NCI-H1092 treated with DMSO at 0.1 percent for 48 hours (cell line): ENCODE measurements around the gene CEACAM18.
A peak's percentile ranks its signal among the peaks of the same experiment; 100 is the strongest.
"Not testable (repeated sequence)": the region's sequence is repeated elsewhere in the genome, so short reads cannot be mapped to it uniquely, and the experiment has no call there.

Source experiments
- DNase-seq: peaks from one replicate; lab custom pipeline; 2025; lab: John Stamatoyannopoulos, UW

CEACAM18 gene

DNA sequence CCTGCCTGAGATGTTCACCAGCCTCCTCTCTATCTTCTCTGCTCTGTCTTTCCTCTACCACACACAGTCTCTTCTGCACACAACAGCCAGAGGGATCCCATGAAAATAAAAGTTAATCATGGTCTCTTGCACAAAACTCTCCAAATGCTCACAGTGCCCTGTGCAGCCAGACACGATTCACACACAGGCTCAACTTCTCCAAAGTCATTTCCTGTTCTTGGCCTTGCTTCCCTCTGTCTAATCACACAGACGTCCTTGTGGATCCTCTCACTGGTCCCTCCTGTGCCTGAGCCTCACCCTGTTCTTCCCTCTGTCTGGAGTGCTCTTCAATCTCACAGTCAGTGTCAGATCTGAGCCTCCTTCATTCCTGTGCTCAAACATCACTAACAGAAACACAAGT is 15.4 kb downstream of the CEACAM18 start:
- no peak for DNase-seq

DNA sequence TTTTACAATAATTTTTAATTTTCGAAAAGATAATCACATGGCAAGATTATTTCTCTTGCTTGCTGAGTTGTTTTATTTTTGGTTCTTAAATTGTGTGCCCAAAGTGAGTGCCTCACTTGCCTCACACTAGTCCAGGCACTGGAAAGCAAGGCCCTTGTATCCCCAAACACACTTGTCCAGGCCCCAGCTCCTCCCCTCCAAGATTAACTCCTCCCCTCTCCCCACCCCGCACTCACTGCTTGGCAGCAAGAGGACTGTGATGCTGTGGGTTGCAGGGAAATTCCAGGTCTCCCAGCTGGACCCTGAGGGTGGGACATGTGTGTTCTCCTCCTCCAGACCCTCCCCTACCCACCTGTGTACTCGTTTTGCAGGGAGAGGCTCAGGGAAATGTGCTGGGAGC is 19.3 kb downstream of the CEACAM18 start:
- no peak for DNase-seq

DNA sequence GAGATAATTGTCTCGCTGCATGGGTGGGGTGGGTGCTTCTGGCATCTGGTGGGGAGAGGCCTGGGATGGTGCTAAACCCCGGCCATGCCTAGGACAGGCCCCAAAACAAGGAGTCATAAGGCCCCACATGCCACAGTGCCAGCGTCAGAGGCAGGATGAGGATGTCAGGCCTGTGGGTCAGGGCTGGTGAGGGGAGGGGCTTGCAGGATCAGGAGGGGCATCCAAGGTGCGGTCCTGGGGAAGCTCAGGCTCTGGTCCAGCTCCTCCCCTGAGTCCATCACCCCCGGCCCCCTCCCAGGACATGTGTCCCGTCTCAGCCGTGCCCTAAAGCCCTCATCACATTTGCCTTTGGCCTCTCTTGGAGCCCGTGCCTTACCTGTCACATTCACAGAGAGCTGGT is 22.6 kb downstream of the CEACAM18 start:
- not testable (repeated sequence) for DNase-seq

DNA sequence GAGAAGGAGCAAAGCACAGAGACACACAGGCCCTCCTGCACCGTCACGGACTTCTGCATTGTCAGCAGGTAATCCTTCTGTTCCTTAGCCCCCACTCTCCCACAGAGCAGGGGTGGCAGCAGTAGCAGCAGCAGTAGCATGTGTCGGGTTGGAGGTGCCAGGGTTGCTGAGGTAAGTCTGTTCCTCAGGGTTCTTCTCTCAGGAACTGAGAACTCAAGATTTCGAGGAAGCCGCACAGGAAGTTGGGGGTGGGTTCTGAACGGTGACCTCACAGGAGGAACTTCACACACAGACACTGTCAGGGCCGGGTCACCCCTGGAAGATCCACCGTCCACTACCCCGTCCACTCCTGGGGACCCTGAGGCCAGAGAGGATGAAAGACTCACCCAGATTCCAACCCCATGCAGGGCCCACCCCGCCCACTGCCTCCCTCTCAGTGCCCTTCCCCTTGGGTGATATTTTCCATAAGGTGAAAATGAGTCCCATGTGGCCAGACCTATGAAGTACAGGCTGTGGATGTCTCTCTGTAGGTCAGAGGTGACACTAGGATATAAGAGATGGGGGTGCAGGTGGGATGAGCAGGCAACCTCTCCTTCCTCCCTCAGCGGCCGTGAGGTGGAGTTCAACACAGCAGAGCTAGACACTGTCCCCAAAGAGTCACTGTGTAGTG is 23.4 kb downstream of the CEACAM18 start, which contains the start of gene SIGLEC12:
Gene SIGLEC12, minus strand, starts transcription at position 207 of the 670 bp plus-strand sequence. Its CDS starts 67 bp downstream, at position 140.
- no peak for DNase-seq

DNA sequence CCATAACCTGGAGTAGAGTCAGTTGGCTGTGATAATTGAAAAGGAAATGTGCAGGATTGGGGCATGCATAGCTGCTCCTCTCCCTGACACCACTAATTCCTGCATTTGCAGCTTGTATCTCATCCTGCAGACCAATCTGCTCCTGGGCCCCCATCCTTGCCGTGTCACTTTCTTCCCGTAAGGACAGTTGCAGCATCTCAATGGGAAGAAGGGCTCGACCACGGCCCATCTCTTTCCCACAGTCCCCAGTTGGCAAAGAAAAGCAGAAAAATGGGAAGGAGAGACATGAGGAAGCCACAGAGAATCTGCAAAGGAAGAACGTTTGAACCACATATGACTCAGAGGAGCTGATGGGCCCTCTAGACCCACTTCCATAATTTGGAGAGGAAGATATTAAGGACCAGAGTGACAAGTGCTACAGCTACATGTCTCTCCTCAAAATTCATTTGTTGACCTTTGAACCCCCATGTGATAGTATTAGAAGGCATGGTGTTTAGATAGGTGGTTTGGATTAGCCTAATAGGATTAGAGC is 25.0 kb downstream of the CEACAM18 start:
- DNase-seq: no peak

DNA sequence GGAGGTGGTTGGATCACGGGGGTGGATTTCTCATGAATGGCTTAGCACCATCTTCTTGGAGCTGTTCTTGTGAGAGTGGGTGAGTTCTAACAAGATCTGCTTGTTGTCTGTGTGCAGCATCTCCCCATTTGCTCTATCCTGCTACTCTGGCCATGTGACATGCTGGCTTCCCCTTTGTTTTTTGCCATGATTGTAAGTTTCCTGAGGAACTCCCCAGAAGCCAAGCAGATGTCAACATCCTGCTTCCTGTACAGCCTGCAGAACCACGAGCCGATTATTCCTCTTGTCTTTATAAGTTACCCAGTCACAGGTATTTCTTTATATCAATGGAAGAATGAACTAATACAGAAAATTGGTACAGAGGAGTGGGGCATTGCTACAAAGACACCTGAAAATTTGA is 25.6 kb downstream of the CEACAM18 start:
- no peak for DNase-seq

DNA sequence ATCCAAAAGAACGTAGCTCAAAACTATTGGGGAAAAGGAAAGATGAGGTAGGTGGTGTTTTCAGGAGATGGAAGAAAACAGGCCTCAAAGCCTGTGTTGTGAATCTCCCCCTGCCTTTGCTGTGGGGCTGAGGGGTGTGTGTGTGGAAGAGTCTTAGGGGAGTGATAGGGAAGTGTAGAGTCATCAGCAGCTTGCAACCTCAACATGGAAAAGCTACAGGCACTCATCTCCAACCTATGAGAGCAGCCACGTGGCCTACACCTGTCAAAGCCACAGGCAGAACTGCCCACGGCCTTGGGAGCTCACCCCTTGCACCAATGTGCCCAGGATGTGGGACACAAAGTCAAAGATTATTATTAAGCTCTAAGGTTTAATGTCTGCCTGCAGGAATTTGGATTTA is 27.6 kb downstream of the CEACAM18 start:
- no peak for DNase-seq

DNA sequence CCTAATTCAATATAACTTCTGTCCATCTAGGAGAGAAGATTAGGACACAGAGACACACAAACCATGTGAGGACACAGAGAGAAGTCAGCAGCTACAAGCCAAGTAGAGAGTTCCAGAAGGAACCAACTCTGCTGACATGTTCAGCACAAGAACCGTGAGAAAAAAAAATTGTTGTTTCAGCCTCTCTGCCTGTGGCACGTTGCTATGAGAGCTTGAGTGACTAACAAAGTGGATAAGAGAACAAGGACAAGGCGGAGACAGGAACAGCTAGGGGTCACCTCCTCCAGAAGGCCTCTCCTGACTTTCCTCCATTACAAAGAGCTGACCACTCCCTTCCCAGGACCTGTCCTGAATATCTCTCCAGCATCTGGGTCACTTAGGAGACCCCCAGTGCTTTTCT is 28.9 kb downstream of the CEACAM18 start:
- no peak for DNase-seq

DNA sequence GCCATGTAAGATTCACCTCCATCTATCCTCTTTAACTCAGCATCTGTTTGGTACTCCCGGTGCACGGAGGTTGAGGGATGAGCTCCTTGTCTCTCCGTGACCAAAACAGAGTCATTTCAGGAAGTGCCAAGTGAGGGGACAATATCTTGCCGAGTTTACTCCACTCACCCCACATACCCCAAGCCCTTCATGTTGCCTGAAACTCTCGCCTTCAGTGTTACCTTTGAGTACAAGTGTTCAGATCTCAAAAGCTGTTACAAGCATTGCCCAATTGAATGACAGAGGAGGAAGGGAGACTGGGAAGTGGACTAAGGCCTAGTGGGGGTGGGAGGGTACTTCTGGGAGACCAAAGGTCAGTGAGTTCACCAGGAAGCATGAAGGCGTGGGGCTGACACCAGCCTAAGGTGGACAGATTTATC is 29.3 kb downstream of the CEACAM18 start:
- DNase-seq: no peak

DNA sequence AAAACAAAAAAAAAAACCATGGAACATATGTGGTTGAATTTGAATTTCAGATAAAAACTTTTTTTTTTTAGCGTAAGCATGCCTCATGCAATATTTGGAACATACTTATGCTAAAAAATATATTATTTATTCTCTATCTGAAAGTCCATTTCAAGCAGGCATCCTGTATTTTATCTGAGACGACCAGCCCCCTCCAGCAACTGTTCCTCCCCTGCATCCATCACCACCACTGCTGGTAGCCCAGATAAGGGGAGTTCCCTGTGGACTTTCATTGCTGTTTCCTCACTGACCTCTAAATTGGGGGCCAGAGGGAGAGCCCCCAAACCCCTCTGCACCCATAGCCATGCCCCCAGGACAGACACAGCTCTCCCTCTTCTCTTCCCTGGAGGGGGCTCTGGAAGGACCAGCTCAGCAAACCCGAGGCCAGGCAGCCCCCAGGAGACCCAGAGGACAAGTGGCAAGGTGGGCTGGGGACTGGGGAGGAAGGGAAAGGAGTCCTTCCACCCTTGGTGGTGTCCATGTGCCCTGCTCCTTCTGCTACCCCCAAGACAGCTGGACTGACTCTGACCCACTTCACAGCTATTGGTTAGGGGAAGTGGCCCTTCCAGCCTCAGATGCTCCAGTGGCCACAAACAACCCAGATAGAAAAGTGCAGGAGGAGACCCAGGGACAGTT is 29.9 kb downstream of the CEACAM18 start:
- no peak for DNase-seq

DNA sequence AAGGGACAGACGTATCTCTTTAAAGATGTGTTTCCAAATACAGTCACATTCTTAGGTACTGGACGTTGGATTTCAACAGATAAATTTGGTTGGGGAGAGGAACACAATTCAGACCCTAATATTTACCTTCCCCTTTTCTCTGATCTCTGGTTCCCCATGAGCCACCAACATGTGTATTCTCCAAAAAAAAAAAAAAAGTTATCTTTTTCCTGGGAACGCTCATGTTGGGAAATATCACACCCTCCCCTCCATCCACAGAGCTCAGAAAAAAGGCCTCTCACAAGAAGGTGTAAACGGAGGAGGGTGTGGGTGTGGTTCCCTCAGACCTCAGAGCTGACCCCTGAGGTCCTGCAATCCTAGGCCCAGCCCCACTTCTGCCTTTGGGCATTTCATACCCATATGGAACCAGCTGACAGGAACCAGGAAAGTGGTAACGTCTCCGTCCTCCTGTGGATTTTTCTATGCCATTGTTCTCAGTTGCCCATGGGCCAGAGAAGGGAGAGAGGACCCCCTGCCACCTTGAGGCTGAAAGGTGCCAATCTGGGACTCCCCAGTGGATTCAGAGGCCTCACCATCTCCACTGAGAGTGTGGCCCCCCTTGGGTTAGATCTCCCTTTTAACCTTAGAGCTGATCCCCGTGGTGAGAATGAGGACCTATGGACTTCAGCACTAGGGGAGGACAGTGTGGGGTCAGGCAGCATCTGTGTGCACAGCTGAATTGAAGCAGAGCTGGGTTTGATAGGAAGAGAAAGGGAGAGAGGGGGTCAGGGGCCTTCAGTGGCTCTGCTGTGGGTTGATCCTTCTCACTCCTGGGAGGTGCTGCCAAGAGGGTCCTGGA is 31.7 kb downstream of the CEACAM18 start:
- DNase-seq: no peak

DNA sequence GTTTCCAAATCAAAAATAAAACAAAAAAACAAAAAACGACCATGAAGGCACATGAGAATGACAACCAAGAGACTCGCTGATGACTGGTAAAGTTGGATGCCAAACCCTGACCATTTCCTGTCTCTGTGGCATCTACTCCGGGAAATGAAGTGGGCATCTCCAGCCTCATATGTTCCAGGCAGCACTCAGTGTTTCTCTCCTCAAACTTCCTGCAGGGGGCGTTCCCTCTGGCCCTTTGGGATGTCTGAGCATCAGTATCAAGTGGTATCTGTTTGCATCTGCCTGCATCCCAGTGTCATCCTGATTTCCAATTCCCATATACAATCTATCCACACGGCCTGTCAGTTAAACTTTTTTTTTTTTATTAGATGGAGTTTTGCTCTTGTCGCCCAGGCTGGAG is 33.0 kb downstream of the CEACAM18 start:
- DNase-seq: no peak

DNA sequence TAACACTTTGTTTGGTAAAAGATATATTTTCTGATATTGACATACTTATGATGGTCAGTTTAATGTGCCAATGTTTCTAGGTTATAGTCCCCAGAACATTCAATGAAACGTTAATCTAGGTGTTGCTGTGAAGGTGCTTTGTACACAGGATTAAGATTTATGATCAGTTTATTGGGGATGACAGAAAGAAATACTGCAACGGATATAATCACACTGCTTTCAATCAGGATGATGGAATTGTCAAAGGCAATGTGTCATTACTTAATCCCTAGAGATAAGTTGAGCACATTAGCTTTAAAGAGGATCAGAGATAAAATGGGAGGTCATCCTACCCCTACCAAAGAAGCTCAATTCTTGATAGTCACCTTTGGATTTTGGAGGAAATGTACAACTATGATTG is 35.6 kb downstream of the CEACAM18 start:
- no peak for DNase-seq

DNA sequence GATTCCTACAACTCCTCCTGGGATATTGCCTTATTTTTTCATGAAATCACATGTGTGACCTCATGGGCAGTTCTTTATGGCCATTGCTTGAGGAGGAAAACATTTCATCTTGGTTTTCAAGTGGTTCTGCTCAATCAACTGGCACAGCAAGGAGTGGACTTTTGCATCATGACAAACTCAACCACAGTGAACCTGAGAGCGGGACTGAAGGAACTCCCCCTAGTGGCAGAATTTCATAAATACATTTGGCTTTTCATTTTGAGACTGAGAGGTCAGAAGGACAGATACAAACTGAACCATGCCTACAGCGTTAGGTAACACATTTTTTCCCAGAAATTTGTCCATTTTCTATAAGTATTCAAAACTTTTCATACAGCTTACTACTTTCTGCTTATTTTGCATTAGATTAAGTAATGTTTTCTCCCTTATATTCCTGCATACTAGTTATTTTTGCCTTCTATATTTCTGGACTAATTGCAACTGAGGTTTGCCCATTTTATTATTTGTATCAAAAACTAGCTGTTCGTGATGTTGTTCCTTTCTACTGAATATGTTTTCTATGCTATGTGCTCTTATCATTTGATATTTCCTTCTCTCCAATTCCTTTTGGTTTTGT is 36.6 kb downstream of the CEACAM18 start:
- peak; percentile 33 for DNase-seq

DNA sequence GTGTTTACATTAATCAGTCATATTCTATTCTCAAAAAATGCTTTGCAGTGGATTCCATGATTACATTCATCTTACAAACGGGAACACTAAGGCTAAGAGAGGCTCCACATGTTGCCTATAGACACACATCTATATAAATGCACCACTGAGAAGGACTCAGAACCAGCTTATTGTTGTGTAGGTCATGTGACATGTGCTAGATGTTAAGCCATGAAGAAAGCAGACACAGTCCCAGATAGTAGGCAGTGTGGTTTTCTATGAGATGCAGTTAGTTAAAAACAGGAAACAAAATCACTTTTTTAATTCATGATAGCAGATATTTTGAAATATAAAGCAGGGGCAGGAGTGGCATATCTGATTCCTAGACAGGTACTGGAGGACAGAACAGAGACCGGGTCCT is 42.4 kb downstream of the CEACAM18 start:
- DNase-seq: no peak

DNA sequence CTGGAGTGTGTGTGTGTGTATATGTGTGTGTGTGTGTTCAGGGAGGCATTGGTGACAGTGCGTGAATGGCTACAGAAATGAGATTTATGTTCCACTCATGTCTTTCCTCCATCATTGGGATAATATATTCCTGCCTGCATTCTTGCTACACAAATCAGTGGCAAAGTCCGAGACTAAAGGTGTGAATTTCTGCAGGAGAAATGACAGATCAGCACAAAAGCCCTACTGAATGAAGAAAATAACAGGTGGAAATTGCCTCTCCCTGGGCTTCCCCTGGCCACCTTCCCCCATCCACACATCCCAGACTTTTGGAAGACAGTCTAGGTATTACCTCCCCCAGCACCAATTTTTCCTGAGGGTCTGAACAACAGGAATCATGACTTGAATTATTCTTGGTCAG is 43.0 kb downstream of the CEACAM18 start:
- DNase-seq: no peak

DNA sequence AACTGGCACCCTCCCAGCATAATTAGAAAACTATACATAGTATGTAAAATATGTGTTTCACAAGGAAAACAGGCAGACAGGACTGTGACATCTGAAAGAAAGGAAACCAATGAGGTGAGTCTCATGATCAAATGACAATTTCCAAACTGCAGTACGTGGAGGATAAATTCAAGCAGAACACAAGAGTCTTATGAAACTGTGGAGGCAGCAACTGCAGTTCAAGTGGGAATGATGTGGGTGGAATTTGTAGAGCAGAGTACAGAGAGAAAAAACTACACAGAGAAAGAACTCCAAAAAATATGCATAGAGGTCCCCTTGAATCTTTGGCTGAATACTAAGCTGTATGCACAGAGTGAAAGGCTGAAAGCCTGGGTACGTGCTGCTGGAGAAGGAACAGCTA is 43.4 kb downstream of the CEACAM18 start:
- DNase-seq: no peak

DNA sequence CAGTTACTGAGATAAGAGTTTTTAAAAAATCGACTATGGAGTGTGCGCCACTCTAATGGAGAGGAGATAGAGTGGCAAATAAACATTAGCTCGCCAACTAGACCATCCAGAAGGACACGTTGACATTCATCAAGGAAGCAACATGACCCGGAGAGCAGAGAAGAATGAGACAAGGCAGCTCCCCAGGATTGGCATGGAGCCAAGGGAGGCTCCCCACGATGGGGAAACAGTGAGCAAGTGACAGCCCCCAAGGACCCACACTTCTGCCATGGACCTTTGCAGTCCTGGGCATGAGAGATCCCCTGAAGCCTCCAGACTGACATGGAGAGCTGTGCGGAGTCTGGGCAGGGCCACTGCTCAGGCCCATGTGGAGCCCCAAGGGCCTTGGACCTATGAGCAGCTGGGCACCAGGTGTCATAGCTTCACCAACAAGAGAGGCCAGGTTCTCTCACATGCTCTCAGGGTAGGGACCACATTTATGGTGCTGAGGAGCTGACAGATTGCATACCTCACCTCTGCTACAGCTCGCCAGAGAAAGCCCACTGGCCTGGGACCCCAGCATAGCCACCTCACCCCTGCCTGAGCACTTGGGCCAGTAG is 46.4 kb downstream of the CEACAM18 start:
- DNase-seq: no peak

DNA sequence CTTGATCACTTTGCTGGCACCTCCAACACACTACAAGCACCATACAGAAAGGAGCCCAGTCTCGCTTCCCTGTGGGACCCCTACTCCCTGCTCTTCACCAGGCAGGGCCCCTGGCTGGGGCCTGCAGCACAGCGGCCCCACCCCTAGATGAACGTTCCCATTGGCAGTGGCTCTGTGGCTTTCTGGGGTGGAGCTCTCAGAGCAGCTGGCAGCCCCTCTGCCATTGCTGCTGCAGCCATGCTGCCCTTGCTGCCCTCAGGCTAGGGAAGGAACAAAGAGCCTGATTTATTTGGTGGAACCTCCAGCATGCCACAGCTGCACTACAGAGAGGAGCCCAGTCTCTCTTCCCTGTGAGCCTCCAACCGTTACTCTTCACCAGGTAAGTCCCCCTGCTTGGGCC is 47.3 kb downstream of the CEACAM18 start:
- no peak for DNase-seq

DNA sequence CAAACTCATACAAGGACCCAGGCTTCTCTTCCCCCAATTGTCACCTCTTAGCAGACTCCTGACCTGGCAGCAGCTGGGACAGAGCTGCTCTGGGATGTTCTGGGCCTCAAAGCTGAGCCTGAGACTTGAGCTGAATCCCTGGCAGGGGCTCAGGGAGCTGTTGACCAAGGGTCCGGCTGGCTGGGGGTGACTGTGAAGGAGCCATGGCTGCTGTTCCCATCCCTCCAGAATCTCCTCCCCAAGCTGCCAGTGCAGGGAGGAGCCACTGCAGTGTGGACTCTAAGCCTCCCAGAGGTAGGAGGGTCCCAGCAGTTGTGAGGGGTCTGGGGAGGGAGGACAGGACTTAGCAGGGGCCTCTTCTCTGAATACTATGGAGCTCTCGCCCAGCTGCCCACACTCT is 51.0 kb downstream of the CEACAM18 start:
- no peak for DNase-seq

DNA sequence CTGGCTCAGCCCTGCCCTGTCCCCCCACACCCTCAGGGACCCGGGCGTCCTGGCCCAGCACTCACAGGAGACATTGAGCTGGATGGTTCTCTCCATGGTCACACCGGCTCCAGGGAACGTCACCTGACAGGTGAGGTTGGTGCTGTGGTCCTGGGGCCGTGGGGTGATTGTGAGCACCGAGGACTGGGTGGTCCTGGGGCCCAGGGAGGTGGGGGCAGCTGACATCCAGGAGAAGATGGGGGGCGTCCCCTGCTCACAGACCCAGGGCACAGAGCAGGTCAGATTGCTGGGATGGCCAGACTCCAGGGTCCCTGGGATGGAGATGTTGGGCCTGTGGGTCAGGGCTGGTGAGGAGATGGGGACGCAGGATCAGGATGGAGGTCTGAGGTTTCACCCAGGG is 52.3 kb downstream of the CEACAM18 start:
- no peak for DNase-seq
